ENCODE measurements around the gene ZNF133.

- TF ChIP-seq CTCF (conservative IDR thresholded peaks at IDR 0.05) (no peak), EZH2 (IDR thresholded peaks at IDR 0.05; ENCODE audit: low read depth) (no peak)
Observed at GRCh38 chr20:18279242-18279641, 9.1 kb upstream of the ZNF133 start.

Data from PC-9 (cell line).